GM18511 (cell line): ENCODE results near the gene ARHGEF3.

ENCODE experiments used
- ATAC-seq: cut with Tn5 transposase; IDR thresholded peaks from one replicate; pipeline ENCODE4 v1.9.1; 2021; ENCODE audit warnings: mild to moderate bottlenecking, moderate library complexity; ENCODE audit not compliant: unreplicated experiment

The ARHGEF3 gene

DNA sequence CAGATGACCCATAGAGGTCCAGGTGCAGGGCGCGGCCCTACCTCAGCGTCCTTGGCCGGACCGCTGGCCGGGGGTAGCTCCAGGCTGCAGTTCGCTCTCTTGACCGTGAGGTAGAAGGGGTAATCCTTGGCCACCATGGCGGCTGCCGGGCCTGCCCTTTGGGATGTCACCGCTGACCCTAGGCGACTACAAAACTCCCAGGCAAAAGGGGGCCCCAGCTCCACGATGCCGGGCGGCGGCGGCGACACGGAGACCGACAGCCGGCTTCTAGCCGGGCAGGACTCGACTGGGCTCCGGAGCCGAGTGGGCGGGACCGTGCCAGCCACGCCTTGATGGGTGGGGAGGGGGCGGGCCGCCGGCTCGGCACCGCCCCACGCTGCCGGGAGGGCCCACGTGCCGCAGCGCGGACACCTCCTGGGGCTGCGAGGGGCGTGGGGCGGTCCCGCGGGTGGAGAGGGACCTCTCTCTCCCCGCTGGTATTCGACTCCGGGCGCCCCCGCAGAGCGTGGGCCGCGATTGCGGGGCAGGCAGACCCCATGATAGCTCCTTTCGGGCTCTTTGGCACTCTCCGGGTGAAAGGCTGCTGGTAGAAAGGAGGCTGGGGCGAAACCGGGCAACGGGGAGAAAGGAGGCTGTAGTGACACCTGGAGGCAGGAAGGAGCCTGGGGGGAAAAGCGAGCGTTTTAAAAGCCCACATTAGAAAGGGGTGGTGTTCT, at the start of gene ARHGEF3:
ARHGEF3 (minus strand) TSS at position 288 of the 716 bp plus-strand sequence; CDS start at position 137, 151 bp downstream.
- ATAC-seq: peak; percentile 85

DNA sequence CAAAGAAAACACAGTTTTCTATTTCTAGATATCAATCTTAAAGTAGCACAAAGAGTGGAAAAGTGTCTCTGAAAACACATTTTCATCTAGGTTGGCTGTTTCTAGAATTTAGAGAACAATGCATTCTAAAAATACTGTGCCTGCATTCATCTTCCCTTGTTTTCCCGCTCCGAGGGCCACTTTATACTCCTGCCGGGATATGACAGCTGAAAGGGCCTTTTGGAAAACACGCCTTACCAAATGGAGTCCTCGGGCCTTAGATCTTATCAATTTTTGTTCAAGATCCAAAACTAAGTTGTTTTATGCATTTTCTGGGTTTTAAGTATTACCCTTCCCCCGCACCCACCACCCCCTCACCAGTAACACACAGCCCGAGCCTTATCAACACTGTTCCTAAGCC, 47.9 kb upstream of the ARHGEF3 start:
- no peak for ATAC-seq

DNA sequence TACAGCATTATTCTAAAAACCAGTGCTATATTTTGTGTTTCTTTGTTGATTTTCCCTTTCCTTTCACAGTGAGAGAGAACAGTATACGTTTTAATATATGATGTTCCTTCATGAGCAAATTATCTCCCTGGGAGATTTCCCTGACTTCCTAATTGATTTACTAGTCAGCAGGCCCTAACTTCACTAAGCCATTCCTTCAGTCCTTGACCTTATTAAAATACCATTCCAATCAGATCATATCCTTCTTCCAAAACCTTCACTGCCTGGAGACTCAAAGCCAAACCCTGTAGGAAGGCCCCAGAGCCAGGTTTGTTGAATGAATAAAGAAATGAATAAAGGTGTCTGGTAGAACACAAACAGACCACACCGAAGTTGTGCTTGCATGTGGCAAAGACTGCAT, 43.8 kb upstream of the ARHGEF3 start:
- no peak for ATAC-seq

DNA sequence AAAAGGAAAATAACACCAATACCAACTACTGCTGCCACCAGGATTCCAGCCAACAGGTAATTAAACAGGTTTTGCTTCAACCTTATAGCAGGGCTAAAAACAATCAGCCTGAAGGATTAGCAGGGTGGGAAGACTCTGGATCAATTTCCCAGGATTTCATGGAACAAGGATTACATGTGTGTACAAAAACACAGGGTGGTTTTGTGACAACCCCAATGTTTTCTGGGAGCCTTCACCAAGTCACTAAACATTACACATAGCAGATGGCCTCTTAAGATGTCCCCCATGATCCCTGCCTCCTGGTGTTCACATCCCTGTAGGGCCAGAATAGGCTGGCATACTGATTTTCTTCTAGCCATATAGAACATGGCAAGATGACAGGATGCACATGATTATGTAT, 42.8 kb upstream of the ARHGEF3 start:
- ATAC-seq: no peak

- no peak for ATAC-seq
Measured at GRCh38 chr3:56839784-56840715, 38.3 kb upstream of the ARHGEF3 start.

DNA sequence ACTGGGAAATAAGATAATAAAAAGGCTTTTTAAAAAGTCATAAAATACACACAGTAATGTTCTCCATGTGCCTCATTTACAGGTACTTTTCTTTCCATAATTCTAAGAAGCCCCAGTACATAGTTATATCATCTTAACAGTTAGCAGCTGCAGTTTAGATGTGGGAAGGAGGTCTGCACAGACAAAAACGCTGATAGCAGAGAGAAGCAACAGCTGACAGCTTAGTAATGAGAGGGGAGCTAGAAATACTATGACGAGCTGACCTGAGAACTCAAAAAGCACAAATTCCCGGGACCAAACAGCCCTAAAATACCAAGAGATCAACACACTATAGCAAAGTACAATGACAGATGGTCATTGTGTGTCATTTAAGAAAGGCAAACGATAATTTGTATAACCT, 36.7 kb upstream of the ARHGEF3 start:
- no peak for ATAC-seq

DNA sequence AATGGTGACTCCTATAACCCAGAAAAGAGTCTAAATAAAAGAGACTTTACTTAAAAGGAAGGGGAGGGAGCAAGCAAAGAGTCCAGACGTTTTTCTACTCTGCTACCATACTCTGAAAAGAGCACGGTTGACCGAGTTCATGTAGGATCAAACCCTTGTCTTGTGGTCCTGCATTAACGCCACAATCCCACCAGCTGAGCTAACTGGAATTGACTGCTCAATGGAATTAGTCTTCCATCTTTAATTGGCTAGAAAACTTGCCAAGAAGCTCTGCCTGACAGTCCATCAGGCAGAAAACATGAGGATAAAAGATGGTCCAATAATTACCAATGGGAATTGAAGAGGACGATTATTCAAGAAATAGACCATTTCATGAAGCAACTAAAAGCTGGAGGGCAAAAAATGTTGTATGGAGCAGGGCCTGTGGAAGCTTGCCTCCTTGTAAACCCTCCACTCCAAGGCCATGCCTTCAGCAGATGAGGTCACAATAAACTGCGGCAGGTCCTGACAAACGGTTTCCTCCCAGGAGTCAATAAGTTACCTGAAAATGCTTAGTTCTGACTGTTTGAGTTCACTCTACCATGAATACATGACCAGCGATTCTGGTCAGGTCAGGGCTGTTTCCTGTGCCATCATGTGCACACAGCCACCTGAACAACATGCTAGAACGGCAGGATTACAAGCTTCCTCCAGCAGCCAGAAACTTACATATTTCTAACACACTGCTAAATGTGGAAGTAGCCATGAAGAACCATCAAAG, 35.6 kb upstream of the ARHGEF3 start:
- ATAC-seq: peak; percentile 98

GRCh38 chr3:56836276-56837163, 34.8 kb upstream of the ARHGEF3 start:
- ATAC-seq: no peak

DNA sequence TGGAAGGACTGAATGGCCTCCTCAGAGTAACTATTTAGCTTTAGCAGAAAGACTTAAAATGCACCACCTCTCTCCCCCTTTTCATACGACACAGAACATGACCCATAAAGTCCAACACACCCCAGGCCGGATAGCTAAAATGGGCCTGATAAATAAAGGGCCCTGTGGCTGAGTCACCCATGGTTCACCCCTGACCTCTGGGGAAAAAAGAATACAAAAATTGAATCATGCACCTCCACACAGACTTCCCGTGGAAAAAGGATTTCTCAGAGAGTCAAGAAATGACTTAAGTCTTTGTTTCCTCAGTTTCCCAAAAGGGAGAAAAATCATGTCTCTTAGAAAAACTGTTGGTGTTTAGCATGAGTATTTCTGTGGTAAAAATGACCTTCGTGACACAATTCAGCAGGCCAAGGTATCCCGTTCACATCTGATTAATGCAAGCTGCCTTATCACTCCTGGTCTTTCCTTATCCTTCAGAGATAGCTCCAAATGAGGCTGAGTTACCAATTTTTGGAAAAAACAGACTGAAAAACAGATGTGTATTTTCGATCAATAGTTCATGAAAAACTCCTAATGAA, 34.0 kb upstream of the ARHGEF3 start:
- no peak for ATAC-seq

DNA sequence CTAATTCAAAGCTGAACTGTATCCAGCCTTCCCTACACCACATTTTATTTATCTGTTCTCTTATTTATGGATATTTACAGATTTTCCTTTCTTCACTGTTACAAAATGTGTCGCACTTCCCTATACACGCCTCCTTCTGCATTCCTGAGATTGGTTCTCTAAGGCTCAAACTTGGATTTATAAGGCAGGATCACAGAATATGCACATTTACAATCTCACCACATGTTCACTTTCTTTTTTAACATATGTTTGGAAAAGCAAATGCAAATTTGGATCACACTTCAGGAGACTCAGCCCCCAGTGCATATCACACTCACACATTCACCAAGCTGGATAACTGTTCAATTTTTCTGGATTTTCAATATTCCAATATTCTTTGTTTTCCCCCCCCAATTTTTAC, 31.8 kb upstream of the ARHGEF3 start:
- no peak for ATAC-seq

DNA sequence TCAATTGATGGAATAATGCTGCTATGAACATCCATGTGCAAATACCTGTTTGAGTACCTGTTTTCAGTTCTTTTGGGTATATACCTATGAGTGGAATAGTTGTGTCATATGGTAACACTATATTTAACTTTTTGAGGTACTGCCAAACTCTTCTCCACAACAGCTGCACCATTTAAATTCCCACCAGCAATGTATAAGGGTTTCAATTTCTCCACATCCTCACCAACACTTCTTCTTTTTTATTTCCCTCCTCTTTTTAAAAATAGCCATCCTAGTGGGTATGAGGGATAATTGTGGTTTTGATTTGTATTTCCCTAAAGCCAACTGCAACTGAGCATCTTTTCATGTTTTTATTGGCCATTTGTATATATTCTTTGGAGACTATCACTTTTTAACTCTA, 31.3 kb upstream of the ARHGEF3 start:
- ATAC-seq: no peak

- no peak for ATAC-seq
Measured at GRCh38 chr3:56831572-56831971, 29.8 kb upstream of the ARHGEF3 start.

DNA sequence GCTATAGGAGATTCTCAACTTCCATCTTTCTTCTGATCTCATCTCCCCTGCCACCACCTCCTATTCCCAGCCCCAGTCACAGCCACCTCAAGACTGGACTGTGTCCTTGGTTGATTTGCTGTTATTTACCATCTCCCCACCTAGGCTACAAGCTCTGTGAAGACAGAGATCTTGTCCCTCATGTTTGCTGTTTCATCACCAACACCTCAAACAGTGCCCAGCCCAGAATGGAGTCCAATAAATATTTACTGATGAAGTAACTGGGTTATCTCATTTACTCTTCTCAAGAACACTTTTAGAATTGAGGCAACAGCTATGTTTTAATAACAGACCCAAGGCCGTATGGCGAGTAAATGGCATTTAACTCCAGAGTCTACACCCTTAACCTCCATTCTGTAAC, 29.1 kb upstream of the ARHGEF3 start:
- ATAC-seq: no peak

GRCh38 chr3:56829533-56829932, 27.8 kb upstream of the ARHGEF3 start:
- ATAC-seq: no peak

- no peak for ATAC-seq
Measured at GRCh38 chr3:56826831-56827722, 25.3 kb upstream of the ARHGEF3 start.

- no peak for ATAC-seq
Measured at GRCh38 chr3:56825567-56826438, 24.1 kb upstream of the ARHGEF3 start.

DNA sequence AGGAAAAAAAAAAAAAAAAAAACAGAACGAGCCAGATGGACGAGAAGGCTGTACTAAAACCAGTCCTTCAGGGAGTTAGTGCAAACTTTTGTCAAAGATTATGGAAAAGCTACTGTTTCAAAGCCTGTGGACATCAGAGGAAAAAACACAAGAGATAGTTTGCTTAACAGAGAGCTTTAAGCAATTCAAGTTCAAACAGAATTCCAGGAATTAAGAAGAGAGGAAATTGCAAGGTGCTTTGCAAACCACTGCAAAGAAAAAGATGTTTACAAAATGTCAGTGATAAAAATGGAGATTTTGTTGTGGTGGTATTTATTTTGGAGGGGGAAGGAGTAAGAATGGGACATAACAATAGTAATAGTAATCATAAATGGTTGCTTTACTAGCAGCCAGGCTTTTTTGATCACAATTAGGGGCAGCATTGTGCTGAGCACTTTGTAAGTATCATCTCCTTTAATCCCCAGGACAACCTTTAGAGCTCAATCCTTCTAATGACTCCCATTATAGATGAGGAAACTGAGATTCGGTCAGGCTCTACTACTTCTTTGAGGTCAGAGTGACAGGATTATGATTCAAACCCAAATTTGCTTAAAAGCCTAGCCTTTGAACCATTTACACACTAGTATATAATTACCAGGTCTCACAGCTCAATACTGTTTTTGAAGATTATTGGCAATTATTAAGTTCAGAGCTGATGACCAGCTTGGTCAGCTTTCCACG, 22.4 kb upstream of the ARHGEF3 start:
- ATAC-seq: no peak
